ENCODE data around the gene VPS41. TPM values are rescaled to one million over a fixed set of nuclear protein-coding genes. Genes with fewer than 3 reads are reported as not detected.

Gene VPS41
- polyA plus RNA-seq, 1 of the 3 experiments (the other 2 are of a cell fraction), result 20.4 TPM

DNA sequence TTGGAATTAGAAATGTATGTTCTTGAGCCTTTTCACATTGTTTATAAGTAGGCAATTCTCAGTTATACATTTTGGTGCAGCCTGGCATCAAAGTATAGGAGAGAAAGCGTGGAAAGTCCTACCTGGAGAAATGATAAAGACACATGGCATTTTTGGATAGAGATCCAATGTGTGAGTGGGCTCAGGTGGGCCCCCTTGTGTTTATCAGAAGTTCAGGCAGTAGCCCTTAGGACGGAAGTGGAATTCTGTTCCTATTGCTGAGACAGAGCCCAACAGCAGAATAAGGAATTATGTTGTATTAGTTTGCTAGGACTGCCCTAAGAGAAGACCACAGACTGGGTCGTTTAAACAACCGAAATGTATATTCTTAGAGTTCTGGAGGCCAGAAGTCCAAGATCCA lies 192.6 kb downstream of the VPS41 start (continued):
- TF ChIP-seq, protein P1, sequence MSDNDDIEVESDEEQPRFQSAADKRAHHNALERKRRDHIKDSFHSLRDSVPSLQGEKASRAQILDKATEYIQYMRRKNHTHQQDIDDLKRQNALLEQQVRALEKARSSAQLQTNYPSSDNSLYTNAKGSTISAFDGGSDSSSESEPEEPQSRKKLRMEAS (IDR thresholded peaks at IDR 0.05; ENCODE audit: low read depth), result no peak
- TF ChIP-seq, protein P2, sequence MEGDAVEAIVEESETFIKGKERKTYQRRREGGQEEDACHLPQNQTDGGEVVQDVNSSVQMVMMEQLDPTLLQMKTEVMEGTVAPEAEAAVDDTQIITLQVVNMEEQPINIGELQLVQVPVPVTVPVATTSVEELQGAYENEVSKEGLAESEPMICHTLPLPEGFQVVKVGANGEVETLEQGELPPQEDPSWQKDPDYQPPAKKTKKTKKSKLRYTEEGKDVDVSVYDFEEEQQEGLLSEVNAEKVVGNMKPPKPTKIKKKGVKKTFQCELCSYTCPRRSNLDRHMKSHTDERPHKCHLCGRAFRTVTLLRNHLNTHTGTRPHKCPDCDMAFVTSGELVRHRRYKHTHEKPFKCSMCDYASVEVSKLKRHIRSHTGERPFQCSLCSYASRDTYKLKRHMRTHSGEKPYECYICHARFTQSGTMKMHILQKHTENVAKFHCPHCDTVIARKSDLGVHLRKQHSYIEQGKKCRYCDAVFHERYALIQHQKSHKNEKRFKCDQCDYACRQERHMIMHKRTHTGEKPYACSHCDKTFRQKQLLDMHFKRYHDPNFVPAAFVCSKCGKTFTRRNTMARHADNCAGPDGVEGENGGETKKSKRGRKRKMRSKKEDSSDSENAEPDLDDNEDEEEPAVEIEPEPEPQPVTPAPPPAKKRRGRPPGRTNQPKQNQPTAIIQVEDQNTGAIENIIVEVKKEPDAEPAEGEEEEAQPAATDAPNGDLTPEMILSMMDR (IDR thresholded peaks at IDR 0.05), result no peak

DNA sequence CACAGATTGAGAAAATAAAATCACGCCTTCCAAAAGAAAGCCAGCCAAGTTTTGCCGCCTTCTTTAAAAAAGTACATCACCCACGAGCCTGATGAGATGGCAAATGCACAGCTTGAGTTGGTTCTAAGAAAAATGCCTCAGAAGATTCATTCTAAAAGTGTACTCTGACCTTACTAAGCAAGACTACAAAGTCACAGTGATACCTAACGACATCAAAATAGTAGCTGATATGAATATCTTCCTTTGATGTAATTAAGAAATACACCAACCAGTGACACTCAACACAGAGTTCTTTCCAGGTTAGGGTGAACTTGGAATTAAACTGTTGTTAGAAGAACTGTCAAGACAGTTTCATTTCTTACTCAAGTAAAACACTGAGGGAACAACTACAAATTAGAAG lies 199.9 kb downstream of the VPS41 start:
- no peaks in the 10 kb centered on the region for H3K79me2 ChIP-seq (ENCODE audit: insufficient read depth)
- H3K4me1 ChIP-seq (ENCODE audit: control insufficient read depth in 1 of 2, insufficient read depth in 2 of 2, low read depth in 1 of 2, low read length in 1 of 2), result no peaks in the 10 kb centered on the region
- DNase-seq, result no peak
- no peaks in the 10 kb centered on the region; the same call in 1 of the 2 replicates for H3K9me2 ChIP-seq
- no peaks in the 10 kb centered on the region for H4K20me1 ChIP-seq (ENCODE audit: insufficient read depth)
- no peak overlapping the region for H3K4me3 ChIP-seq (ENCODE audit: low read depth in 2 of 2, low read length in 1 of 2)
- TF ChIP-seq EZH2phosphoT487 (IDR thresholded peaks at IDR 0.05; ENCODE audit: borderline replicate concordance, low read depth) (no peak), RCOR1 (IDR thresholded peaks at IDR 0.05; ENCODE audit: low read length) (no peak), ELF1 (IDR thresholded peaks at IDR 0.05) (no peak), TCF12 (IDR thresholded peaks at IDR 0.05) (no peak), EP300 (IDR thresholded peaks at IDR 0.05; ENCODE audit: borderline replicate concordance in 1 of 2, low read depth in 1 of 2, low read length in 1 of 2) (no peak), SMC3 (IDR thresholded peaks at IDR 0.05; ENCODE audit: low read depth, low read length) (no peak), FOXM1 (IDR thresholded peaks at IDR 0.05; ENCODE audit: low read depth) (no peak), JUND (IDR thresholded peaks at IDR 0.05) (no peak)
- TF ChIP-seq, protein P3, sequence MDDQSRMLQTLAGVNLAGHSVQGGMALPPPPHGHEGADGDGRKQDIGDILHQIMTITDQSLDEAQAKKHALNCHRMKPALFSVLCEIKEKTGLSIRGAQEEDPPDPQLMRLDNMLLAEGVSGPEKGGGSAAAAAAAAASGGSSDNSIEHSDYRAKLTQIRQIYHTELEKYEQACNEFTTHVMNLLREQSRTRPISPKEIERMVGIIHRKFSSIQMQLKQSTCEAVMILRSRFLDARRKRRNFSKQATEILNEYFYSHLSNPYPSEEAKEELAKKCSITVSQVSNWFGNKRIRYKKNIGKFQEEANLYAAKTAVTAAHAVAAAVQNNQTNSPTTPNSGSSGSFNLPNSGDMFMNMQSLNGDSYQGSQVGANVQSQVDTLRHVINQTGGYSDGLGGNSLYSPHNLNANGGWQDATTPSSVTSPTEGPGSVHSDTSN (IDR thresholded peaks at IDR 0.05), result no peak
- H3K9ac ChIP-seq, result no peak overlapping the region
- no peaks in the 10 kb centered on the region for H3K36me3 ChIP-seq (replicated peaks in 1 of 2; ENCODE audit: control insufficient read depth in 1 of 2, insufficient read depth in 2 of 2, low read length in 1 of 2)
- no peak overlapping the region for H2AFZ ChIP-seq (ENCODE audit: low read depth)
- WGBS (ENCODE audit: low lambda C conversion rate), result 23% methylated on average over 4 of the region's 4 CpGs
- H3K27ac ChIP-seq (ENCODE audit: low read depth in 2 of 2, low read length in 1 of 2), result no peak overlapping the region
- POLR2A ChIA-PET, result no interaction called here
- H3K4me2 ChIP-seq, result peak overlapping the region; percentile 18; the same call in 1 of the 2 replicates
- CTCF ChIA-PET, result interaction anchor here (1.3 kb wide), 1 partner anchor 10 kb away, joined by 3 read pairs; no protein-coding TSS in a partner anchor
- no peaks in the 10 kb centered on the region for H3F3A ChIP-seq (replicated peaks; ENCODE audit: insufficient read depth)
- H3K27me3 ChIP-seq (ENCODE audit: insufficient read depth), result no peaks in the 10 kb centered on the region; the same call in 1 of the 2 replicates
- H3K9me3 ChIP-seq, result no peaks in the 10 kb centered on the region

- Histone ChIP-seq H4K20me1 (ENCODE audit: insufficient read depth) (no peaks in the 10 kb centered on the region), H3K4me1 (ENCODE audit: control insufficient read depth in 1 of 2, insufficient read depth in 2 of 2, low read depth in 1 of 2, low read length in 1 of 2) (no peaks in the 10 kb centered on the region)
- POLR2A ChIA-PET, result no interaction called here
- TF ChIP-seq, protein P3 (IDR thresholded peaks at IDR 0.05), result no peak
- TF ChIP-seq MXI1 (IDR thresholded peaks at IDR 0.05; ENCODE audit: low read depth, low read length) (no peak), NRF1 (IDR thresholded peaks at IDR 0.05; ENCODE audit: low read depth, low read length) (no peak), RXRA (IDR thresholded peaks at IDR 0.05; ENCODE audit: borderline replicate concordance, low read depth) (no peak), RAD21 (IDR thresholded peaks at IDR 0.05; ENCODE audit: low read length) (no peak), TAF1 (IDR thresholded peaks at IDR 0.05; ENCODE audit: borderline replicate concordance, low read depth, low read length) (no peak), FOXM1 (IDR thresholded peaks at IDR 0.05; ENCODE audit: low read depth) (no peak)
- TF ChIP-seq, protein P4, sequence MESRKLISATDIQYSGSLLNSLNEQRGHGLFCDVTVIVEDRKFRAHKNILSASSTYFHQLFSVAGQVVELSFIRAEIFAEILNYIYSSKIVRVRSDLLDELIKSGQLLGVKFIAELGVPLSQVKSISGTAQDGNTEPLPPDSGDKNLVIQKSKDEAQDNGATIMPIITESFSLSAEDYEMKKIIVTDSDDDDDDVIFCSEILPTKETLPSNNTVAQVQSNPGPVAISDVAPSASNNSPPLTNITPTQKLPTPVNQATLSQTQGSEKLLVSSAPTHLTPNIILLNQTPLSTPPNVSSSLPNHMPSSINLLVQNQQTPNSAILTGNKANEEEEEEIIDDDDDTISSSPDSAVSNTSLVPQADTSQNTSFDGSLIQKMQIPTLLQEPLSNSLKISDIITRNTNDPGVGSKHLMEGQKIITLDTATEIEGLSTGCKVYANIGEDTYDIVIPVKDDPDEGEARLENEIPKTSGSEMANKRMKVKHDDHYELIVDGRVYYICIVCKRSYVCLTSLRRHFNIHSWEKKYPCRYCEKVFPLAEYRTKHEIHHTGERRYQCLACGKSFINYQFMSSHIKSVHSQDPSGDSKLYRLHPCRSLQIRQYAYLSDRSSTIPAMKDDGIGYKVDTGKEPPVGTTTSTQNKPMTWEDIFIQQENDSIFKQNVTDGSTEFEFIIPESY (IDR thresholded peaks at IDR 0.05; ENCODE audit: borderline replicate concordance, low read depth), result no peak
- TF ChIP-seq, protein P5, sequence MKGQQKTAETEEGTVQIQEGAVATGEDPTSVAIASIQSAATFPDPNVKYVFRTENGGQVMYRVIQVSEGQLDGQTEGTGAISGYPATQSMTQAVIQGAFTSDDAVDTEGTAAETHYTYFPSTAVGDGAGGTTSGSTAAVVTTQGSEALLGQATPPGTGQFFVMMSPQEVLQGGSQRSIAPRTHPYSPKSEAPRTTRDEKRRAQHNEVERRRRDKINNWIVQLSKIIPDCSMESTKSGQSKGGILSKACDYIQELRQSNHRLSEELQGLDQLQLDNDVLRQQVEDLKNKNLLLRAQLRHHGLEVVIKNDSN (IDR thresholded peaks at IDR 0.05; ENCODE audit: borderline replicate concordance, low read depth), result no peak
- TF ChIP-seq, protein P6, sequence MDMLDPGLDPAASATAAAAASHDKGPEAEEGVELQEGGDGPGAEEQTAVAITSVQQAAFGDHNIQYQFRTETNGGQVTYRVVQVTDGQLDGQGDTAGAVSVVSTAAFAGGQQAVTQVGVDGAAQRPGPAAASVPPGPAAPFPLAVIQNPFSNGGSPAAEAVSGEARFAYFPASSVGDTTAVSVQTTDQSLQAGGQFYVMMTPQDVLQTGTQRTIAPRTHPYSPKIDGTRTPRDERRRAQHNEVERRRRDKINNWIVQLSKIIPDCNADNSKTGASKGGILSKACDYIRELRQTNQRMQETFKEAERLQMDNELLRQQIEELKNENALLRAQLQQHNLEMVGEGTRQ (IDR thresholded peaks at IDR 0.05; ENCODE audit: borderline replicate concordance, low read depth, low read length), result no peak
Observed at GRCh38 chr7:38704751-38705150, 204.2 kb downstream of the VPS41 start.

More at GRCh38 chr7:38704751-38705150, 204.2 kb downstream of the VPS41 start:
- Histone ChIP-seq H3K9me3 (no peaks in the 10 kb centered on the region), H3K36me3 (replicated peaks in 1 of 2; ENCODE audit: control insufficient read depth in 1 of 2, insufficient read depth in 2 of 2, low read length in 1 of 2) (no peaks in the 10 kb centered on the region), H3K4me2 (no peak overlapping the region), H3K79me2 (ENCODE audit: insufficient read depth) (no peaks in the 10 kb centered on the region), H3F3A (replicated peaks; ENCODE audit: insufficient read depth) (no peaks in the 10 kb centered on the region), H3K9ac (no peak overlapping the region), H3K9me2 (no peaks in the 10 kb centered on the region; the same call in 1 of the 2 replicates), H3K27me3 (ENCODE audit: insufficient read depth) (peaks cover 6% of the 10 kb centered on the region; the same call in 1 of the 2 replicates), H2AFZ (ENCODE audit: low read depth) (no peak overlapping the region), H3K27ac (ENCODE audit: low read depth in 2 of 2, low read length in 1 of 2) (no peak overlapping the region), H3K4me3 (ENCODE audit: low read depth in 2 of 2, low read length in 1 of 2) (no peak overlapping the region)
- DNase-seq, result no peak
- CTCF ChIA-PET, result no interaction called here
